ENCODE measurements around the gene MTMR3.

MTMR3 gene

GRCh38 chr22:30064172-30064571 is 181.2 kb downstream of the MTMR3 start:
- Mint-ChIP-seq H3K4me1 (no peaks in the 10 kb centered on the region), H3K4me3 (no peak overlapping the region), H3K9me3 (peaks cover 27% of the 10 kb centered on the region), H3K27ac (no peak overlapping the region), H3K36me3 (ENCODE audit: low read depth) (no peaks in the 10 kb centered on the region), H3K27me3 (ENCODE audit: low read depth) (no peaks in the 10 kb centered on the region)
- no peak for TF ChIP-seq CTCF (IDR thresholded peaks at IDR 0.05; ENCODE audit: unreplicated experiment in 3 of 3)

- TF ChIP-seq CTCF (IDR thresholded peaks at IDR 0.05; ENCODE audit: unreplicated experiment in 3 of 3): no peak
- peaks cover 4% of the 10 kb centered on the region for H3K27me3 Mint-ChIP-seq (ENCODE audit: low read depth)
- peaks cover 4% of the 10 kb centered on the region for H3K9me3 Mint-ChIP-seq
- H3K4me1 Mint-ChIP-seq: peaks cover 2% of the 10 kb centered on the region
- no peak overlapping the region for H3K4me3 Mint-ChIP-seq
- no peaks in the 10 kb centered on the region for H3K36me3 Mint-ChIP-seq (ENCODE audit: low read depth)
- H3K27ac Mint-ChIP-seq: no peak overlapping the region
Measured at GRCh38 chr22:30073743-30074142, 190.8 kb downstream of the MTMR3 start.

GRCh38 chr22:30074147-30074546 is 191.2 kb downstream of the MTMR3 start:
- Mint-ChIP-seq H3K4me1 (peaks cover 5% of the 10 kb centered on the region), H3K27ac (no peak overlapping the region), H3K36me3 (ENCODE audit: low read depth) (no peaks in the 10 kb centered on the region), H3K9me3 (peaks cover 5% of the 10 kb centered on the region), H3K4me3 (no peak overlapping the region), H3K27me3 (ENCODE audit: low read depth) (peaks cover 4% of the 10 kb centered on the region)
- no peak for TF ChIP-seq CTCF (IDR thresholded peaks at IDR 0.05; ENCODE audit: unreplicated experiment in 3 of 3)

GRCh38 chr22:30074994-30075393 is 192.0 kb downstream of the MTMR3 start:
- TF ChIP-seq CTCF (IDR thresholded peaks at IDR 0.05; ENCODE audit: unreplicated experiment in 3 of 3): no peak
- H3K9me3 Mint-ChIP-seq: peaks cover 5% of the 10 kb centered on the region
- H3K4me1 Mint-ChIP-seq: peaks cover 5% of the 10 kb centered on the region
- no peak overlapping the region for H3K4me3 Mint-ChIP-seq
- H3K27me3 Mint-ChIP-seq (ENCODE audit: low read depth): peaks cover 3% of the 10 kb centered on the region
- no peaks in the 10 kb centered on the region for H3K36me3 Mint-ChIP-seq (ENCODE audit: low read depth)
- no peak overlapping the region for H3K27ac Mint-ChIP-seq

- H3K9me3 Mint-ChIP-seq: peaks cover 2% of the 10 kb centered on the region
- H3K27ac Mint-ChIP-seq: no peak overlapping the region
- no peak for TF ChIP-seq CTCF (IDR thresholded peaks at IDR 0.05; ENCODE audit: unreplicated experiment in 3 of 3)
- H3K36me3 Mint-ChIP-seq (ENCODE audit: low read depth): no peaks in the 10 kb centered on the region
- H3K27me3 Mint-ChIP-seq (ENCODE audit: low read depth): peaks cover 4% of the 10 kb centered on the region
- no peak overlapping the region for H3K4me3 Mint-ChIP-seq
- peaks cover 5% of the 10 kb centered on the region for H3K4me1 Mint-ChIP-seq
Measured at GRCh38 chr22:30077279-30077880, 194.4 kb downstream of the MTMR3 start.
